H1 (cell line): ENCODE data around the gene PRDM15. TPM values are rescaled to one million over a fixed set of nuclear protein-coding genes. Genes with fewer than 3 reads are reported as not detected.

Source experiments
- CTCF ChIA-PET: fragments of 300-600 bp; sonication (Branson Sonifier 250); formaldehyde crosslinking; loops from one replicate; lab custom pipeline; 2021; ENCODE audit not compliant: partially characterized antibody; lab: Charles Lee
- POLR2A ChIA-PET: fragments of 300-600 bp; sonication (Branson Sonifier 250); formaldehyde crosslinking; loops from one replicate; lab custom pipeline; 2021; ENCODE audit warnings: inconsistent platforms; ENCODE audit not compliant: partially characterized antibody; lab: Charles Lee
- DNase-seq, 2 experiments: peaks; one replicate each; pipeline versions ENCODE4 v3.0.0 to v3.0.0-alpha.2; 2010 to 2022; ENCODE audit warnings: low spot score in 2 of 2, low read depth in 1 of 2, mixed read lengths in 1 of 2
- FAIRE-seq: peaks from 2 replicates; lab custom pipeline; 2011; peaks lifted over from hg19 to GRCh38; lab: Jason Lieb, UNC
- H2AFZ ChIP-seq: 2 replicates; pipeline ENCODE4 v1.8.1; 2012; ENCODE audit warnings: low read length, inconsistent platforms
- H2AK5ac ChIP-seq: 2 replicates; pipeline ENCODE4 v1.6.1; 2013; ENCODE audit warnings: low read depth, low read length
- H2BK120ac ChIP-seq: replicated peaks from 2 replicates; pipeline ENCODE3; 2013; ENCODE audit warnings: low read depth, low read length, inconsistent platforms
- H2BK12ac ChIP-seq: 2 replicates; pipeline ENCODE4 v1.6.1; 2013; ENCODE audit warnings: low read depth, low read length
- H2BK15ac ChIP-seq: 2 replicates; pipeline ENCODE4 v1.6.1; 2013; ENCODE audit warnings: low read length
- H2BK20ac ChIP-seq: 2 replicates; pipeline ENCODE4 v1.6.1; 2013; ENCODE audit warnings: low read length
- H2BK5ac ChIP-seq: 2 replicates; pipeline ENCODE4 v1.6.1; 2013; ENCODE audit warnings: low read depth, low read length
- H3K14ac ChIP-seq: 2 replicates; pipeline ENCODE4 v1.6.1; 2013; ENCODE audit warnings: inconsistent platforms; ENCODE audit not compliant: insufficient read length
- H3K18ac ChIP-seq: 2 replicates; pipeline ENCODE4 v1.6.1; 2013; ENCODE audit warnings: low read length; ENCODE audit errors: extremely low read depth
- H3K23ac ChIP-seq: 2 replicates; pipeline ENCODE4 v1.6.1; 2013; ENCODE audit warnings: inconsistent platforms; ENCODE audit not compliant: insufficient read length
- H3K23me2 ChIP-seq: 2 replicates; pipeline ENCODE4 v1.6.1; 2013; ENCODE audit warnings: low read depth, low read length
- H3K27ac ChIP-seq: 2 replicates; pipeline ENCODE4 v1.6.1; 2011; ENCODE audit warnings: low read depth, low read length, inconsistent platforms
- H3K27me3 ChIP-seq, 4 experiments: replicated peaks in 1 of 4; 1 replicate in 1 of 4; 2 replicates in 3 of 4; pipeline versions ENCODE4 v1.6.1 to v1.8.1; 2011 to 2013; ENCODE audit warnings: low read length in 3 of 4, mild to moderate bottlenecking in 3 of 4, inconsistent platforms in 2 of 4, mixed read lengths in 2 of 4, moderate library complexity in 1 of 4; ENCODE audit not compliant: control insufficient read depth in 3 of 4, insufficient read depth in 3 of 4; ENCODE audit errors: extremely low read depth in 1 of 4
- H3K36me3 ChIP-seq, 4 experiments: 2 replicates each; pipeline versions ENCODE4 v1.6.1 to v1.8.1; 2011 to 2013; ENCODE audit warnings: mild to moderate bottlenecking in 4 of 4, low read length in 3 of 4, moderate library complexity in 2 of 4, control low read depth in 1 of 4, inconsistent platforms in 1 of 4; ENCODE audit not compliant: insufficient read depth in 4 of 4, control insufficient read depth in 2 of 4
- H3K4ac ChIP-seq: replicated peaks from 2 replicates; pipeline ENCODE3; 2013; ENCODE audit warnings: low read length, low read depth, mixed read lengths, inconsistent platforms; ENCODE audit not compliant: insufficient read length
- H3K4me1 ChIP-seq, 4 experiments: replicated peaks in 1 of 4; 1 replicate in 1 of 4; 2 replicates in 3 of 4; pipeline versions ENCODE4 v1.6.1 to v1.8.1; 2011 to 2013; ENCODE audit warnings: low read length in 3 of 4, inconsistent platforms in 2 of 4, mixed read lengths in 1 of 4; ENCODE audit not compliant: insufficient read depth in 4 of 4, control insufficient read depth in 3 of 4
- H3K4me2 ChIP-seq, 2 experiments: 2 replicates each; pipeline versions ENCODE4 v1.6.1 to v1.8.1; 2011 to 2013; ENCODE audit warnings: low read depth in 2 of 2, low read length in 2 of 2, control low read depth in 1 of 2, inconsistent platforms in 1 of 2, mild to moderate bottlenecking in 1 of 2; ENCODE audit not compliant: insufficient read depth in 1 of 2
- H3K4me3 ChIP-seq, 4 experiments: fragments of 200-600, 300-600 bp in 1 of 4; sonication (generic), shearing (Covaris generic), sonication (Bioruptor Twin) in 1 of 4; 2 replicates each; pipeline versions ENCODE4 v1.5.1 to v1.8.1; 2011 to 2016; ENCODE audit warnings: low read length in 4 of 4, low read depth in 3 of 4, control low read depth in 2 of 4, inconsistent platforms in 2 of 4, mild to moderate bottlenecking in 2 of 4, mixed read lengths in 1 of 4, moderate library complexity in 1 of 4; ENCODE audit not compliant: insufficient read depth in 2 of 4; ENCODE audit errors: extremely low read depth in 1 of 4
- H3K56ac ChIP-seq: replicated peaks from 2 replicates; pipeline ENCODE3; 2013; ENCODE audit warnings: low read depth, mild to moderate bottlenecking, mixed read lengths, low read length, inconsistent platforms; ENCODE audit not compliant: insufficient read length
- H3K79me1 ChIP-seq: 2 replicates; pipeline ENCODE4 v1.6.1; 2013; ENCODE audit warnings: low read depth, low read length, control low read depth
- H3K79me2 ChIP-seq, 2 experiments: 2 replicates each; pipeline versions ENCODE4 v1.6.1 to v1.8.1; 2012 to 2013; ENCODE audit warnings: low read length in 2 of 2, mild to moderate bottlenecking in 2 of 2, inconsistent platforms in 1 of 2; ENCODE audit not compliant: insufficient read depth in 2 of 2, control insufficient read depth in 1 of 2
- H3K9ac ChIP-seq, 4 experiments: replicated peaks in 1 of 4; 1 replicate in 1 of 4; 2 replicates in 3 of 4; pipeline versions ENCODE4 v1.6.1 to v1.8.1; 2011 to 2013; ENCODE audit warnings: low read depth in 3 of 4, low read length in 3 of 4, control low read depth in 2 of 4, mild to moderate bottlenecking in 2 of 4, moderate library complexity in 2 of 4, inconsistent platforms in 1 of 4; ENCODE audit errors: extremely low read depth in 1 of 4
- H3K9me3 ChIP-seq, 2 experiments: 2 replicates each; pipeline versions ENCODE4 v1.6.1 to v1.8.1; 2012 to 2013; ENCODE audit warnings: mild to moderate bottlenecking in 2 of 2, moderate library complexity in 2 of 2, control low read depth in 1 of 2, inconsistent platforms in 1 of 2, low read depth in 1 of 2, low read length in 1 of 2, mixed read lengths in 1 of 2; ENCODE audit not compliant: insufficient read depth in 2 of 2
- H4K20me1 ChIP-seq, 2 experiments: replicated peaks in 1 of 2; 2 replicates each; pipeline versions ENCODE3 to v1.8.1; 2011 to 2013; ENCODE audit warnings: inconsistent platforms in 2 of 2, low read length in 2 of 2, mild to moderate bottlenecking in 1 of 2; ENCODE audit not compliant: insufficient read depth in 2 of 2, control insufficient read depth in 1 of 2
- H4K5ac ChIP-seq: 2 replicates; pipeline ENCODE4 v1.6.1; 2013; ENCODE audit warnings: low read length, low read depth, mixed read lengths, inconsistent platforms; ENCODE audit not compliant: insufficient read length
- H4K8ac ChIP-seq: 2 replicates; pipeline ENCODE4 v1.8.0; 2013; ENCODE audit warnings: mild to moderate bottlenecking, moderate library complexity, low read length, inconsistent platforms; ENCODE audit not compliant: insufficient read depth; ENCODE audit errors: extremely low read depth
- H4K91ac ChIP-seq: replicated peaks from 2 replicates; pipeline ENCODE3; 2013; ENCODE audit warnings: low read length, mixed read lengths, inconsistent platforms; ENCODE audit not compliant: insufficient read length
- BACH1 ChIP-seq: IDR thresholded peaks from 2 replicates; pipeline ENCODE4 v1.6.1; 2012; ENCODE audit warnings: low read length, improper control_type of control experiment
- BRCA1 ChIP-seq: IDR thresholded peaks from 2 replicates; pipeline ENCODE4 v1.6.1; 2012; ENCODE audit warnings: low read depth, low read length, improper control_type of control experiment
- CBX8 ChIP-seq: fragments of 300-800, 300-1000 bp; sonication (generic); IDR thresholded peaks from 2 replicates; pipeline ENCODE4 v1.7.1; 2016; ENCODE audit warnings: low read depth, low read length, borderline replicate concordance
- CREB1 ChIP-seq: IDR thresholded peaks from 2 replicates; pipeline ENCODE4 v1.6.1; 2012; ENCODE audit warnings: inconsistent platforms
- GABPA ChIP-seq: IDR thresholded peaks from 2 replicates; pipeline ENCODE4 v1.6.1; 2011; ENCODE audit warnings: mild to moderate bottlenecking, low read length, moderate library complexity, borderline replicate concordance; ENCODE audit not compliant: insufficient read depth
- GTF2F1 ChIP-seq: IDR thresholded peaks from 2 replicates; pipeline ENCODE4 v1.6.1; 2012; ENCODE audit warnings: low read depth, low read length, improper control_type of control experiment, borderline replicate concordance
- JUN ChIP-seq: IDR thresholded peaks from 2 replicates; pipeline ENCODE4 v1.6.1; 2011; ENCODE audit warnings: low read depth, mild to moderate bottlenecking, improper control_type of control experiment, low read length
- JUND ChIP-seq: IDR thresholded peaks from 2 replicates; pipeline ENCODE4 v1.6.1; 2011; ENCODE audit warnings: mild to moderate bottlenecking, improper control_type of control experiment, low read length
- POLR2AphosphoS5 ChIP-seq: IDR thresholded peaks from 2 replicates; pipeline ENCODE4 v1.6.1; 2011; ENCODE audit warnings: low read depth, low read length
- POU5F1 ChIP-seq: IDR thresholded peaks from 2 replicates; pipeline ENCODE4 v1.6.1; 2011; ENCODE audit warnings: low read depth, mild to moderate bottlenecking, low read length, moderate library complexity
- RAD21 ChIP-seq, 2 experiments: IDR thresholded peaks in 1 of 2; conservative IDR thresholded peaks in 1 of 2; 2 replicates each; pipeline ENCODE4 v1.6.1; 2011; ENCODE audit warnings: low read depth in 2 of 2, low read length in 2 of 2, improper control_type of control experiment in 1 of 2, inconsistent platforms in 1 of 2, mild to moderate bottlenecking in 1 of 2, moderate library complexity in 1 of 2
- SAP30 ChIP-seq: fragments of 300-600 bp; sonication (generic); IDR thresholded peaks from 2 replicates; pipeline ENCODE4 v1.7.1; 2012; ENCODE audit warnings: low read length, moderate library complexity, mild to moderate bottlenecking, inconsistent platforms; ENCODE audit not compliant: insufficient read depth, insufficient replicate concordance
- SIX5 ChIP-seq: IDR thresholded peaks from 2 replicates; pipeline ENCODE4 v1.6.1; 2011; ENCODE audit warnings: mild to moderate bottlenecking, low read depth, low read length
- WGBS, 2 experiments: shearing (Covaris generic) in 1 of 2; methylation state at CpG; one replicate each; pipeline versions ENCODE4 v1.1.6 to v1.1.7; 2013 to 2015; ENCODE audit warnings: low lambda C conversion rate in 2 of 2, mixed read lengths in 2 of 2, inconsistent platforms in 1 of 2, low coverage in 1 of 2, missing lambda C conversion rate in 1 of 2; ENCODE audit not compliant: insufficient replicate concordance in 2 of 2, insufficient coverage in 1 of 2, insufficient read length in 1 of 2; ENCODE audit errors: extremely low coverage in 1 of 2, missing lambda C conversion rate in 1 of 2; 5-methylcytosine and 5-hydroxymethylcytosine counted together
- polyA plus RNA-seq, 7 experiments: library from polyadenylated mRNA; depleted of rRNA in 3 of 7; stranded (reverse) in 5 of 7; unstranded in 2 of 7; fragments of >200 nt in 5 of 7; fragments of 200-250 nt in 2 of 7; gene quantifications; 1 replicate in 5 of 7; 2 replicates in 1 of 7; 4 replicates in 1 of 7; pipeline versions ENCODE4 v1.2.1 to v1.2.3, GENCODE V29; 2011 to 2013; ENCODE audit warnings: missing spikeins in 2 of 7, mixed read lengths in 2 of 7
- total RNA-seq: library from RNA; stranded (reverse); fragmentation: NEBNext Ultra II Directional; extraction: Animal tissue kit (Norgen Biotek cat#: 25700); gene quantifications from 2 replicates; pipeline ENCODE4 v1.2.1, GENCODE V29; 2021
- TF ChIP-seq, protein P1 (sequence below): IDR thresholded peaks from 2 replicates; pipeline ENCODE4 v1.6.1; 2011; ENCODE audit warnings: low read depth, mild to moderate bottlenecking, low read length; ENCODE audit not compliant: insufficient read depth

Gene PRDM15
- total and polyA plus RNA-seq, 2 of the 8 experiments (the other 6 are each of a cell fraction or from before 2014, with no cell fraction given): 9.7 to 10.5 TPM

GRCh38 chr21:41750051-41750450 lies 129.1 kb downstream of the PRDM15 start:
- H3K36me3 ChIP-seq: peaks cover 0 to 2% (median 0%) of the 10 kb centered on the region in 4 experiments; a peak in 2 of 8 replicates
- no peak for TF ChIP-seq JUN
- no peak for TF ChIP-seq POU5F1
- TF ChIP-seq SAP30: no peak
- TF ChIP-seq RAD21 (IDR thresholded peaks at IDR 0.05 in 1 of 2, conservative IDR thresholded peaks at IDR 0.05 in 1 of 2; ENCODE audit: low read depth in 2 of 2, low read length in 2 of 2): no peak
- TF ChIP-seq GABPA: no peak
- TF ChIP-seq BACH1: no peak
- no peak for TF ChIP-seq POLR2AphosphoS5
- no peak for TF ChIP-seq CREB1
- no peak for TF ChIP-seq CBX8
- TF ChIP-seq JUND: no peak
- TF ChIP-seq, protein P1, sequence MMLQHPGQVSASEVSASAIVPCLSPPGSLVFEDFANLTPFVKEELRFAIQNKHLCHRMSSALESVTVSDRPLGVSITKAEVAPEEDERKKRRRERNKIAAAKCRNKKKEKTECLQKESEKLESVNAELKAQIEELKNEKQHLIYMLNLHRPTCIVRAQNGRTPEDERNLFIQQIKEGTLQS: no peak
- TF ChIP-seq GTF2F1: no peak
- TF ChIP-seq SIX5: no peak
- no peak for TF ChIP-seq BRCA1

More at GRCh38 chr21:41750051-41750450, 129.1 kb downstream of the PRDM15 start:
- H3K79me2 ChIP-seq: no peaks in the 10 kb centered on the region
- no peak overlapping the region for H3K27ac ChIP-seq
- no peak overlapping the region for H3K14ac ChIP-seq
- no peak overlapping the region for H2BK120ac ChIP-seq
- no peak overlapping the region for H3K4me2 ChIP-seq
- H2BK5ac ChIP-seq: no peak overlapping the region
- H2AFZ ChIP-seq: no peak overlapping the region
- no peak overlapping the region for H3K18ac ChIP-seq
- H3K4ac ChIP-seq: no peak overlapping the region
- 94% methylated on average over 7 of the region's 7 CpGs; no CpG with 5 or more reads in 1 of the 2 experiments for WGBS, 2 experiments
- no peak overlapping the region for H2BK15ac ChIP-seq
- H4K20me1 ChIP-seq: peaks cover 4 to 10% of the 10 kb centered on the region in 2 experiments
- no peak overlapping the region for H2BK12ac ChIP-seq
- H3K4me3 ChIP-seq: no peak overlapping the region
- no peak for DNase-seq
- no peaks in the 10 kb centered on the region for H3K9me3 ChIP-seq
- no peaks in the 10 kb centered on the region for H3K23me2 ChIP-seq
- no peak overlapping the region for H2BK20ac ChIP-seq
- H4K5ac ChIP-seq: no peak overlapping the region
- CTCF ChIA-PET: interaction anchor here (0.9 to 13.4 kb wide), 4 partner anchors 13 to 139 kb away, joined by 4 to 118 read pairs (median 22); no protein-coding TSS in a partner anchor
- no peak overlapping the region for H3K9ac ChIP-seq
- H3K27me3 ChIP-seq: no peaks in the 10 kb centered on the region; a peak in 1 of 7 replicates
- no peak overlapping the region for H2AK5ac ChIP-seq
- H3K4me1 ChIP-seq: peaks cover 7 to 37% (median 22%) of the 10 kb centered on the region in 4 experiments
- H4K8ac ChIP-seq: no peak overlapping the region
- POLR2A ChIA-PET: interaction anchor here (4.2 kb wide), 1 partner anchor 13 kb away, joined by 23 read pairs; no protein-coding TSS in a partner anchor
- no peak overlapping the region for H3K23ac ChIP-seq
- H3K56ac ChIP-seq: no peak overlapping the region
- no peak for FAIRE-seq
- no peaks in the 10 kb centered on the region; the same call in 1 of the 2 replicates for H3K79me1 ChIP-seq
- no peak overlapping the region for H4K91ac ChIP-seq
